HG02973 (cell line): ENCODE data around the gene GLP2R.
"Not testable (repeated sequence)": the region's sequence is repeated elsewhere in the genome, so short reads cannot be mapped to it uniquely, and the experiment has no call there.

Experiments used
- ATAC-seq: cut with Tn5 transposase; IDR thresholded peaks from one replicate; pipeline ENCODE4 v1.9.1; 2021; ENCODE audit warnings: moderate library complexity; ENCODE audit not compliant: unreplicated experiment

GLP2R gene

DNA sequence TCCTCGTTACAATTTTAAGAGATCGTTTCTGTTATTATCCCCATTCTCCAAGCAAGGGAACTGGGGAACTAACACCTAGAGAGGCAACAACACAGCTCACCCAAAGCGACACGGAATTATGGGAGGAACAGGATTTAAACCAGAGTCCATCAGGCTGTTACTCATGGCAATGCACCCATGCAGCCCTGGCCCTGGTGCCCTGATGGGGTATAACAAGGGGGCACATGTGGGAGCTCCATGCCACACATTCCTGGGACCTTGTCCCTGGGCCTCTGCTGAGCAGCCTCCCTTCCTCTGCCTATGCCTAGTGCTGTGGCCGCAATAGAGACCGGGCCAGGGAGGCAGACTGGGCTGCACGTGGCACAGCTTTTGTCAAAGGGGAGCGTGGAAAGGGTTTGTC is 92.6 kb downstream of the GLP2R start:
- ATAC-seq: no peak

DNA sequence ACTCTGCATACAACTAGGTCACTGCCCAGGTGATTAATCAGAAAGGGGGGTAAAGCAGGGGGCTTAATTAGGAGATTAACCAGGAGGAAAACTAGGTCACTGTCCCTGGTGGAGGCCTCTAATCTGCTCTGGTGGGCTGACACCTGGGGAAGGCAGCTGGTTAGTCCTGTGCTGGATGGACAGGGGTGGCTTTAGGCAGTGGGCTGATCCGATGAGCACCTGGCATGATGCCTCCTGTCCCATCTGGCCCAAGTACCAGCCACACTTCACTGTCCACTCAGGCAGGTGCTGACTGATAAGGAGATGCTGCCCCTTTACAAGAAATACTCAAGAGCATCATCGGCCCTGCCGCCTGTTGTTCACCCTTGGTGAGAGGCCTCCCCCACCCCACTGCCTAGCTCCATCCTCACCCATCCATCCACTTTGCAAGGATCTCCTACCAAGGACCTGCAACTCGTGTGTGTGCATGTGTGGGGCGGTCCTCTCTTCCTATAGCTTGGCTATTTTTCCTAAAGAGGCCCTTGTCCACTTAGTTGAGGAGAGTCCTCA is 93.2 kb downstream of the GLP2R start:
- ATAC-seq: no peak

DNA sequence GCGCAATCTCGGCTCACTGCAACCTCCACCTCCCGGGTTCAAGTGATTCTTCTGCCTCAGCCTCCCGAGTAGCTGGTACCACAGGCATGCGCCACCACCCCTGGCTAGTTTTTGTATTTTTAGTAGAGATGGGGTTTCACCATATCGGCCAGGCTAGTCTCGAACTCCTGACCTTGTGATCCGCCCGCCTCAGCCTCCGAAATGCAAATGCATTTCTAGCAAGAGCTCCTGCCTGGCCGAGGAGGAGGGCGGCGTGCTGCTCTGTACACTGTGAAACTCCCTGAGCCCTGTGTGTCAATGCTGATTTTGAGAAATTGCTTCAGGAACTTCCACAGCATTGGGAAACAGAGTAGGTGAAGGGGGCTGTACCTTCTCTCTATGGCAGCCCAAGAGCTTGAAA is 95.5 kb downstream of the GLP2R start:
- ATAC-seq: not testable (repeated sequence)

DNA sequence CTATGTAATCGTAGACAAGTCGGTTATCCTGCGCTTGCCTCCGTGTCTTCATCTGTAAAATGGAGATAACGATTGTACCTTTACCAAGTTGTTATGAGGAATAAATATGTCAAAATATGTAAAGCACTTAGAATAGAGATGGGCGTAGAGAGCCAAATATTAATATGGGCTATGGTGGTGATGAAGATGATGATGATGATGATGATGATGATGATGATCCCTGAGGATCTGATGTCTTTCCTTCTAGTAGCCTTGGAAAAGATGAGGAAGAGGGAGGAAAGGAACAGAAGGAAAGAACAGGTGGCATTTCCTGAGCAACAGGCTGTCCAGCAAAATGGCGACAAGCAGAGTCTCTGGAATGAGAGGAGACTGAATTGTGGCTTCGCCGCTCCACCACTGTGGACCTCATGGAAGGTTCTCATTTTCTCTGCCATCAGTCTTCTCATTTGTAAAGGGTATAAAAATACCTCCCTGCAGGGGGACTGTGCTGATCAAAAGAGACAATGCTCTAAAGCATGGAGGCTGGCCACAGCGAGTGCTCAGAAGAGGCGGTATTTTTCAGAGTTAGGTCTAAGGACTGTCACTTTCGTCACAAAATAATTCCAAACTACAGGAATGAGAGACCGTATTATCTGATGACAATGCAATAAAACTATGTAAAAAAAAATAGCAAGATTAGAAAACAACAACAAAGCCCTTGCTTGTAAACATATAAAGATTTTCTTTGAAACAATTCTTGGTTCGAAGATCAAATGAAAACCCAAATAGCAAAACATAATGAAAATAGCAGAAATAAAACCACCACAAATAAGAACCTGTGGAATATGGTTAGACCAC is 96.5 kb downstream of the GLP2R start:
- no peak for ATAC-seq

DNA sequence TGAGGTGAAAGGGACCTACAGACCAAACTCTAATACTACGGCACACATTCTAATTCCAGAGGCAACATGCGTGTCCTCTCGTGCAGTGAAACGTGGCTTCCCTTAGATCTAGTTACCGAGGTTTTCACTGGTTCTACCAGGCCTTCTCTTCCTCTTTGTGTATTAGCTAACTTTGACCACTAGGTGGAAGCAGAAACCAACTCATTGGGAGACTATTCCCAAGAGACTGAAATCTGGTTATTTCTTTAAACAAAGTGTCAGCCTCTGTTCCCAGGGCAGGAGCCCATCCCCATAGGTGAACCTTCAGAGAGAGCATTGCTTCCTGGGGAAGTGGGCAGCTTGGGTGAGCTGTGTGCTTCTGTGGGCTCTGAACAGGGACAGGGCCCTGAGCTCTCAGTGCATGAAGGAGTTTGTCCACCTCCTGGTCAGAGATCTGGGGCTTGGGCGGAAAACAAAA is 99.0 kb downstream of the GLP2R start:
- peak; percentile 78 for ATAC-seq

DNA sequence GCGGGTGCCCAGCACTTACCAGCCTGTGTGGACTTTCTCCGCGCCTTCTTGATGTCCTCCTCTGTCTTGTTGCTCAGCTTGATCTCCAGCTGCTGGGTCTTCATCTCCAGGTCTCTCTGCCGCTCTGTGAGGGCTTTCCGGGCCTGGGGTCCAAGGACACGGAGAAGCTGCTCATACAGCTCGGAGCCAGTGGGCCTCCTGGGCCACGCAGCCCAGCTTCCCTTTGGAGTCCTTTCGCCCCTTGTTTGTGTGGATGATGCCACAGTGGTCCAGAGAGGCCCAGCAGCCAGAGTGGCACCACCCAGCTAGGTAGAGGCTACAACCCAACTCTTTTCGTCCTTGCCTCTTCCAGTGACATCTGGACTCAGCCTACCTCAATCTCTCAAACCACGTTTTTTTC is 99.7 kb downstream of the GLP2R start:
- no peak for ATAC-seq

DNA sequence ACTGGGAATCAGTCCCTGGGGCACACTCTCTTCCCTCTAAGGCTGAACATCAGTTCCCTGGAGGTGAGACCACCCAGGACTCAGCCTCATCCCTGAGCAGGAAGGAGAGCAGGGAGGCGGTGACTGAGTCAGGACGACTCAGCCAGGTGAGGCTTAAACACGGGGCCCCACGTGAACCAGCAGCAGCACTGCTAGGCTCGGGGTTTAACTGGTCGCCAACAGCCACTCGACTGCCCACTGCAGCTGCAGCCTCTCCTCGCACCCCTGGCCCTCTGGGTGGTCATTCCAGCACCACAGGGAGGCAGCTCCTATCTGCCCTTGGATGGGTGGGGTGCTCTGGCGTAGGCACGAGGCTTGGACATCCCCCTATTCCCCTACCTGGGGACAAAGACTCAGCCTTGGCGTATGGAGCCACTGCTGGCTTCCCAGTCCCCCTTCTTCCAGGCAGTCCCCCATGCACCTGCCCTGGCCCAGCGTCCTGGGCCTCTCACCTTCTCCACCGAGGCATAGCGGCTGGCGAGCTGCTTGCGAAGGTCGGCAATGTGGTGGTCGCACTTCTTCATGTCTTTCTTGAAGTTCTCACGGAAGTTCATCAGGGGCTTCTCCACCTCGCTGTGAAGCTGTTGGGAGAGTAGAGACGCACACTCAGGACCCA is 100.6 kb downstream of the GLP2R start:
- no peak for ATAC-seq

DNA sequence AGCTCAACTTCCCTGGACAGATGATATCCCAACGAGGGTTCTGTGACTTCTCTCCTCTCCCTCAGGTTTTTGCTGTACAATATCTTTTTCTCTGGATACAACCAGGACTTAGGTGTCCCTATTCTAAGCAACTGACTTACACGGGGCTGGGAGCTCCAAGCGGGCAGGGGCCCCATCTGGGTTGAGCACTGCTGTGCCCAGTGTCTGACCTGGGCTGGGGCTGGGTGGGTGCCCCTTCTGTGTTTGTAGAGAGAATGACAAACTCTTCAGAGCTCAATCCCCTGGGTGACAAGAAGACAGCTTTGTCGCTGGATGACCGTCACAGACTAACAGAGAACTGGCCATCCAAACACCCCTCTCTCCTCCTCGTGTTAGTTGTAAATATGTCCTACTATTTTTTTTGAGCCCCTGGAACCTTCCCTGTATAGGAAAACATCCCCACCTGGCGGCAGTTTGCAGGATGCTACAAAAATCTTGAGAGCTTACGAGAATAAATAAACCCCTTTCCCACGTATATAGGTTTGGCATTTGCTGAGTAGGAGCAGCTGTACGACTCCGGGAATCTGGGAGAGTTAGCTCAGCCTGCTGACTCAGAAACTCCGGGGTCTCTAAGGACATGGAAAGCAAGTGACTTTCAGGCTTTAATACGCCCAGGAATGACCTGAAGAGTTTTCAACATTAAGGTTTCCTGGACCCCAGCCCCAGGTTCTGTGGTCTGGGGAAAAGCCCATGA is 103.0 kb downstream of the GLP2R start:
- no peak for ATAC-seq

DNA sequence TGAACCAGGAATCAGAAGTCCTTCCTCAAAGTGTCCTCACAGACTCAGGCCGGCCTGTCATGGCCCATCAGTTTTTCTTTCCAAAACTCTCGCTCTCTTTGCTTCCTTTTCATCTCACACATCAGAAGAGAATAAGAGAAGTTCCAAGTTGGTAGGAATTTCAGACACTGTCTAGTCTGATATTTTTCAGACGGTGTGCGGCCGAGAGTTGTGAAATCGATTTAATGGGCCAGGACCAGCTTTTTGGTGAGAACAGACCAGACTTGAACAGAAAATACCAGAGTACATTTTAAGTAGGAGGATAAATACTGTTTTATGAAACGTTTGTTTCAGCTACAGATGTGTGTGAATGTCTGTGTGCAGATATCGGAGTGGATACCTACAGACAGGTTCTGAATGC is 104.1 kb downstream of the GLP2R start:
- no peak for ATAC-seq

DNA sequence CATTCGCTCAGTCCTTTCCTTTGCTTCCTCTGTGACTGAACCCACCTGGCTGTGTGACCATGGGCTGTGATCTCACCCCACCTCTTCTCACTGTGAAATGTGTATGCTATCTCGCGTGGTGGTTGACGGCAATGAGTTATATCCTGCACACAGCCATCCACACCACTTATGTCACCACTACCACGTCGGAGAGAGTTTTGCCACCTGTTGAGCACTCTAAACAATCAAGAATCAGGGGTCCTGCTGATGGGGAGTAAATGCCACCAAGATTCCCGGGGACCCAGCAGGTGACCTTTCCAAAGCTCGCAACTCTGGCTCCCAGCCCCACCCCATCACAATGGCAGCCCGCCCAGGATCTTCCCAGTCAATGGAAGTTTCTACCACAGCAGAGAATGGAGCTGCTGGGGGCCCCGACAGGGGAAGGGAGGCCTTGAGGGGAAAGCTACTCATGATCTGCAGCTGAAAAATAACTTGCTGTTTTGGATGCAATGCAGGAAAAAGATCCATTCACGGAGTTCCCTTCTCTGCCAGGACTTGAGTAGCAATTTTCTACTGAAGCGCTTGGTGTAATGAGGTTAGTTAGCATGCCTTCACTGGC is 105.5 kb downstream of the GLP2R start:
- no peak for ATAC-seq

DNA sequence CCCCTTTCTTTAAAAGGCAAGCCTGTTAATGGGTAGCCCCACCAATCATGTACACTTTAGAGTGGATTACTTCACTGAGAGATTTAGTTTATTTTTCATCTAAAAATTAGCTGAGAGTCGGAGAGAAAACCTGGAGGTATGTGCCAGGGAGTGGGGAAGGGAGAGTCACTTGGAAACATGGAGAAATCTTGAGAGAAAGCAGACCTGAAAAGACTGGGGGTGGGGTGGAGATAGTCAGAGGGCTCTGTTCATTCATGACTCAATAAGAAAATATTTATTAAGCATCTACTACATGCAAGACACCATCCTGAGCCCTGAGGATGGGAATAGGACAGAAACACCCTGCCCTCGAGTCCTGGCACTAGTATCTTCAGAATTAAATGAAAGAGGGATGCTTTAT is 106.8 kb downstream of the GLP2R start:
- no peak for ATAC-seq

DNA sequence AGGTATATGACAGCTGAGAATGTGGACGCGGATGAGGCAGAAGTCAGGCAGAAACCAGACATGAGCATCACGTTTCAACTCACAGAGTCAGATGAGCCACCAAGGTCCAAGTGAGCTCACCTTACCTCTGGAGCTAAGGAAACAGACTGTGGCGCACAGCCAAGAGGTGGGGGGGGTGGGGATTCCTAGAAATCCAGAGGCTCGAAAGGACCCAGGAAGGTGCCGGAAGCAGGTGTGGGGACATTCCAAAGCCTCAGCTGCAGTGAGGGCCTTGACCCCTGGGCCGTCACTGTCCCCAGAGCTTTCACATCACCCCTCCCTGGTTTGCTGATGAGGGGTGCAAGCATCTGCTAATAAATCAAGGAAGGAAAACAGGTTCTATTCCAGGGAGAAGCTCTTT is 108.6 kb downstream of the GLP2R start:
- no peak for ATAC-seq

DNA sequence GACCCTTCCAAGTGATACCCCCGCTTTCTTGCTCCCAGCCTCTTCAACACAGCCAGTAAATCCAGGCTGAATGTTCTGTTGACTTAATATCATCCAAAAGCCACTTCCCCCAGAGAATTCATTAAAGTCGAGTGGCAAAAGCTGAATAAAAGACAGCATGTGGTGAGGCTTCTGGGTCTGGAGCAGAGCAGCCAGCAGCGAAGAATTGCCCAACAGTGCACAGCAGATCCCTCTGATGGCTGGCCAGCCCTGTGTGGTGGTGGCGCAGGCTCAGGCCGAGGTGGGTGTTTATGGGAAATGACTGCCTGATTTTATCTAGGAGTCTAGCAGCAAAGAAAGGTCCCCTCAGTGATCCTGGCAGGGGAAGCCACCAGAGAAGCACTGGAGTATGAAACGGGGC is 109.7 kb downstream of the GLP2R start:
- ATAC-seq: no peak

DNA sequence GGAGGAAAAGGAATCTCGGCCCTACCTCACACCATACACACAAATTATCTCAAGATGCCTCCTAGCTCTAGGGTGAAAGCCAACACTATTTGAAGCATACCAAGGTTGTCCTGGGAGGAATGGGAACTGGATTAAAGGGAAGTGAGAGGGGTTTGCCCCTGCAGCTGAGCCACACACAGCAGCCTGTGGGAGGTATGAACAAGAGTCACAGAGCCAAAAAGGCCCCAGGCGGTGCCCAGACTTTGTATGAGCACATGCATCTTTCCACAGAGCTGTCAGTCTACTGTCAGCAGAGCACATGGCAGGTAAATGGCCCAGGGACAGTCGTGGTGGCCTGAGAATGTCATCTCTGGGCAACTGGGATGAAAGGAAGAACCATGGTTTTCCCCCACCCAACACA is 110.4 kb downstream of the GLP2R start:
- ATAC-seq: no peak

DNA sequence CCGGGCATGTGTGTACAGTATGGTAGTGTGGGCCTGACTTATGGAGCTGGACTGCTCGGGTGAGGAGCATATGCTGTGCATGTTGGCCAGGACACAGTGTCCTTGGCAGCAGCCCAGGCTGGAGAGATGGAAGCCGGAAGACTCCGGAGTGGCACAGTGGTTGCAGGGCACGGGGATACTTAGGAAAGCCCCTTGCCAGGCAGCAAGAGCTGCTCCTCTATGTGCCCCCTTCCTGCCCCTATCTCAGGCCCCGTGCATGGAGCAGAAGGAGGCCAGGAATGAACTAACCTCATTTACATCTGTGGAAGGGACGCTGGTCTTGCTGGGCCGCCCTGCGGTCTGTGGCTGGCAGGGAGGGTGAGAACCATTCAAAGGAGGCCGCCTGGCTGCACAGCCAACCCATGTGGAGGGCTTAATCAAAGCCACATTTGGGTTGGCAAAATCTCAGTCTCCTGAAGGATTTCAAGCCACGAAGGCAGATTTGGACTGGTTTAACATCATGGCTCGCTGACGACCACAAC is 111.6 kb downstream of the GLP2R start:
- ATAC-seq: no peak

DNA sequence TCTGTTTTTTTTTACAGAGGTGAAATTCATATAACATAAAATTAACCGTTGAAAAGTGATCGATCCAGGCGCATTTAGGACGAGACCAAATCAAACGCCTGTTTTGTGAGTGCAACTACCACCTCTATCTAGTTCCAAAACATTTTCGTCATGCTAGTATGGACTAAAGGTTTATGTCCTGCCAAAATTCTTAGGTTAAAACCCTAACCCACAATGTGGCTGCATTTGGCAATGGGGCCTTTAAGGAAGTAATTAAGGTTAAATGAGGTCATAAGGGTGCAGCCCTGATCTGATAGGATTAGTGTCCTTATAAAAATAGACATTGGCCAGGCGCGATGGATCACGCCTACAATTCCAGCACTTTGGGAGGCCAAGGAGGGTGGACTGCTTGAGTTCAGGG is 112.2 kb downstream of the GLP2R start:
- no peak for ATAC-seq

DNA sequence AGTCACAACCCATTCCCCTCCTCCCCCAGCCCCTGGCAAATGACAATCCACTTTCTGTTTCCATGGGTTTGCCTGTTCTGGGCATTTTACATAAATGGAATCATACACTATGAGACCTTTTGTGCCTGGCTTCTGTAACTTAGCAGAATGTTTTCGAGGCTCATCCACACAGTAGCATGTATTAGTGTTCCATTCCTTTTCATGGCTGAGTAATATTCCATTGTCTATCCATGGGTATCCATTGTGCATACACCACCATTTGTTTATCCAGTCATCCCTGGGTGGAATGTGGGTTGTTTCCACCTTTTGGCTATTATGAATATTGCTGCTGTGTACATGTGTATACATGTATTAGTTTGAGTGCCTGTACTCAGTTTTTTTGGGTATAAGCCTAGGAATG is 113.0 kb downstream of the GLP2R start:
- ATAC-seq: no peak

DNA sequence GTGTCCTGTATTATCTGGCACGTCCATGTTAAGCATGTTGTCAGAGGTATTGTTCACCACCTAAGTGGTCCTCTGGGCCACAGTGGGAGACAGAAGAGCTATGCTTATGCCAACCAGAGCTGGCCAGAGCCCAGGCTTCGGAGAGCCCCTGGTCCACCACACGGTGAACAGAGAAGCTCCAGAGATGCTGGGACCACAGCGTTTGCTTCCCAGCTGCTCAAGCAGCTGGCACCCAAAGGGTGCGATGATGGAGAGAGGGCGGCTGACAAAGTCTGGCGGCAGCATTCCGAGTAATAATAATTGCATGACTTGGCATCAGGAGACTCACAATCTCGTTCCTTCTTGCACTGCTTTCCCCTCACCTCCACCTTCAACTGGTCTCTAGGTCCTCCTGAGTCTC is 115.1 kb downstream of the GLP2R start:
- ATAC-seq: no peak

DNA sequence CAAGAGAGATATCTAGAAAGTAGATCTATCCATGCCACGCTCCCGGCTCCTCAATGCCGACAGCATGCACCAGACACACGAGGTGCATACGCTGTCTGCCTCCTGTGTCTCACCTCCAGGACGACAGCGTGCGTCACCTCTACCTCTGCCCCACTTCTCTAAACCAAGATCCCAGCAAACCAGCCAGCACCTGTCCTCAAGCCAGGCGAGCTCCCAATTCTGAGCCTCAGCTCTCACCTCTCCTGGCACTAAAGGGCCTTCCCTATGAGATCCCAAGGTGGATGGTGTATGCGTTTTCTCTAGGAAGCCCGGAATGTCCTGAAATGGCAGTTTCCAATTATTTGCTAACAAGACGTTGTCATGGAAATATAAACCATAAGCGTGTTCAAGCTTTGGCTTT is 115.6 kb downstream of the GLP2R start:
- no peak for ATAC-seq
